GM12875 (cell line): ENCODE measurements around the gene TMX2.

Experiments
- H3K4me3 ChIP-seq: one replicate; pipeline ENCODE4 v1.5.1; 2011; ENCODE audit warnings: low read depth, low read length, control low read depth
- CTCF ChIP-seq: IDR thresholded peaks from 2 replicates; pipeline ENCODE4 v1.5.1; 2011; ENCODE audit warnings: low read depth, mild to moderate bottlenecking, control low read depth, inconsistent platforms, low read length, moderate library complexity, borderline replicate concordance; ENCODE audit not compliant: insufficient read depth

Gene TMX2

GRCh38 chr11:57727185-57727584 lies 14.8 kb downstream of the TMX2 start:
- no peak overlapping the region for H3K4me3 ChIP-seq
- no peak for TF ChIP-seq CTCF

- TF ChIP-seq CTCF: no peak
- H3K4me3 ChIP-seq: no peak overlapping the region
Measured at GRCh38 chr11:57728829-57729228, 16.4 kb downstream of the TMX2 start.

GRCh38 chr11:57729479-57729878 lies 17.1 kb downstream of the TMX2 start:
- TF ChIP-seq CTCF: no peak
- no peak overlapping the region for H3K4me3 ChIP-seq

GRCh38 chr11:57732661-57733060 lies 20.3 kb downstream of the TMX2 start:
- TF ChIP-seq CTCF: no peak
- no peak overlapping the region for H3K4me3 ChIP-seq

GRCh38 chr11:57735619-57736298 lies 23.4 kb downstream of the TMX2 start:
- no peak overlapping the region for H3K4me3 ChIP-seq
- TF ChIP-seq CTCF: no peak

GRCh38 chr11:57741132-57742086 lies 29.0 kb downstream of the TMX2 start, which contains the start of gene SELENOH:
Gene SELENOH, plus strand, starts transcription at chr11:57741491. Its CDS starts 105 bp downstream, at chr11:57741596.
- H3K4me3 ChIP-seq: peak within 1 kb of the TSS; percentile 95
- no peak for TF ChIP-seq CTCF
